ENCODE measurements around the gene TYRO3. TPM values are rescaled to one million over a fixed set of nuclear protein-coding genes. Genes with fewer than 3 reads are reported as not detected.
"Not testable (repeated sequence)": the region's sequence is repeated elsewhere in the genome, so short reads cannot be mapped to it uniquely, and the experiment has no call there.

Gene TYRO3
- polyA plus RNA-seq, 1 donor from 2014 or later: not detected

DNA sequence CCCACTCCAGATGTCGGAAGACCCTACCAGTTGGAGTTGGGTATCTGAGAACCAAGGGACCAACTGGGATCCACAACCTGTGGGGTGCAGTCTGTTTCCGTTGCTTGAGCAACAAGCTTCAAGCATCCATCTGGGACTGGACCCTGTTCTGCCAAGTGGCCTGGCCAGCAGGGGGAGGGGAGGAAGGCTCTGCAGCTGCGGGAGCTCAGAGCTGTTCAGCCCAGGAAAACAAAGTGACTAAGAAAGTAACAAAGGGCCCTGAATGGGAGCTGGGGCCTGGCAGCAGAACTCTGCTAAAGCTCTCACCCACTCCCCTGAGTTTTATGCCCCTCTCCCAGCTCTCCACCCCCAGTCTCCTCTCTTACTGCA is 2.7 kb downstream of the TYRO3 start:
- Mint-ChIP-seq H3K36me3 (no peaks in the 10 kb centered on the region), H3K9me3 (no peaks in the 10 kb centered on the region), H3K27ac (no peak overlapping the region), H3K4me3 (peak overlapping the region in 2 of 4 donors; percentile 22 to 26), H3K4me1 (peaks cover 8 to 14% (median 11%) of the 10 kb centered on the region in 3 donors), H3K27me3 (peaks cover 29% of the 10 kb centered on the region)

GRCh38 chr15:41562244-41562643 is 3.2 kb downstream of the TYRO3 start:
- Mint-ChIP-seq H3K4me3 (peak overlapping the region in 1 of 4 donors; percentile 43), H3K9me3 (no peaks in the 10 kb centered on the region), H3K27ac (no peak overlapping the region), H3K4me1 (peaks cover 7 to 11% (median 9%) of the 10 kb centered on the region in 3 donors), H3K27me3 (peaks cover 29% of the 10 kb centered on the region), H3K36me3 (no peaks in the 10 kb centered on the region)

- Mint-ChIP-seq H3K4me1 (peaks cover 5 to 9% (median 6%) of the 10 kb centered on the region in 3 donors), H3K4me3 (peak overlapping the region in 1 of 4 donors; percentile 8), H3K27ac (no peak overlapping the region), H3K27me3 (peaks cover 26% of the 10 kb centered on the region), H3K9me3 (no peaks in the 10 kb centered on the region), H3K36me3 (no peaks in the 10 kb centered on the region)
These were observed 3.8 kb downstream of the TYRO3 start for GRCh38 chr15:41562784-41563198.

DNA sequence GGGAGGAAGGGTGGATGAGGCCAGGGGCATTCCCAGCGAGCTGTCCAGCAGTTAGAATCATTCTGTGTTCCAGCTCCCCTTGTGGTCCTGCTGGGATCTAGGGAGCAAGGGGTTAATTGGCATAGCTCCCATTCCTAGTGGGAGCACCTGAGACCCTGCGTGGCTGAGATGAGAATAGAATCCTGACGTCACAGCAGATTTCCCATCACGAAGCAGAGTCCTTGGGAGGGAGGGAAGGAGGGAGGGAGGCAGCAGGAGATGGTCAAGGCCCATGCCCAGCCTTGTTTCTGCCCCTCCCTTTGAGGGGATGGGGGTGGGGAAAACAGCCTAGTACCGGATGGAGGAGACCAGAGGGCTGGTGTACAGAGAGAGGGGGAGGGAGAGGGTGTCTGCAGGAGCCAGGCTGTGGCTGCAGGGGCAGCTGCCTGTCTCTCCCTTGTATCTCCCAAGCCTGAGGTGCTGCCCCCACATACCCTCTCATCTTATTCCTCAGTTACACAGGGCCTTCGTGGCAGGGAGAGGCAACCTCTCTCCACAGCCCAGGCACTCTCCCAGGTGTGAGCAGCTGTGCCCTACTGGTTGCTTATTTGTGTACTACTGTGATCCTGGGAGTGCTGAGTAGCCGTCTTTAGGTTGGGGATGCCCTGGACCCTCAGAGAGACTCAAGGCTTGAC is 5.4 kb downstream of the TYRO3 start:
- H3K27ac Mint-ChIP-seq: no peak overlapping the region
- peaks cover 0 to 2% (median 0%) of the 10 kb centered on the region in 3 donors for H3K4me1 Mint-ChIP-seq
- no peak overlapping the region for H3K4me3 Mint-ChIP-seq
- no peaks in the 10 kb centered on the region for H3K9me3 Mint-ChIP-seq
- peaks cover 19% of the 10 kb centered on the region for H3K27me3 Mint-ChIP-seq
- no peaks in the 10 kb centered on the region for H3K36me3 Mint-ChIP-seq

DNA sequence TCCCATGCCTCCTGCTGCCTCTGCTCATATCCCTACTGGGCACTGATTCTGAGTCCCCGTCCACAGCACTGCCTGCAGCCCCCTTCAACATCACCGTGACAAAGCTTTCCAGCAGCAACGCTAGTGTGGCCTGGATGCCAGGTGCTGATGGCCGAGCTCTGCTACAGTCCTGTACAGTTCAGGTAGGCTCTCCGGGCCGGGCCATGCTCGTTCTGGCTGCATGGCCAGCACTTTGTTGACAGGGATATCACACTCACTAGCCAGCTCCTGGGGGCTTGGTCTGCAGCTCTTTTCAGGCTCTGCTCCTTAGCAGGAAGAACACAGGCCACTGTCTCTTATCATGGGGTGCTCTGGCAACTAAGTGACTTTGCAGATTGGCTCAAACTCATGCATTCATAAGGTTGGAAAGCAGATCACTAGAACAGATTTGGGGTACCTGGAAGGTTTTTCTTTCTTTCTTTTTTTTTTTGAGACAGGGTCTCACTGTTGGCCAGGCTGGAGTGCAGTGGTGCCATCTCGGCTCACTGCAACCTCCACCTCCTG is 6.0 kb downstream of the TYRO3 start:
- Mint-ChIP-seq H3K36me3 (no peaks in the 10 kb centered on the region), H3K27ac (no peak overlapping the region), H3K4me1 (no peaks in the 10 kb centered on the region), H3K9me3 (no peaks in the 10 kb centered on the region), H3K27me3 (peaks cover 15% of the 10 kb centered on the region), H3K4me3 (no peak overlapping the region)

DNA sequence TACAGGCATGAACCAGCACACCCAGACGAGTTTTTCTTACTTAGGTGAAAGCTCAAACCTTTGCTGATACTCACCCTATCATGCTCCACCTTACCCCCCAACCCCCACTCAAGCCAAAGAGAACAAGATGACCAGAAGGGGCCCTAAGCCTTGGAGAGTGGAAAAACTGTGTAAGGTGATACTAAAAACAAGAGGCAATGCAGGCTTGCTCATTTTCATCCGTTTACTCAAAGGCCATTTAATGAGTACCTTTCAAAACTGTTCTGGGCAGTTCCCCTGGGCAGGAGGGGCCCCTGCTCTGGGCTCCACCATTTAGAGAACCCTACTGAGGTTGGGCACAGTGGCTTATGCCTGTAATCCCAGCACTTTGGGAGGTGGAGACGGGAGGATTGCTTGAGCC is 6.7 kb downstream of the TYRO3 start:
- H3K9me3 Mint-ChIP-seq: no peaks in the 10 kb centered on the region
- H3K4me3 Mint-ChIP-seq: no peak overlapping the region
- H3K4me1 Mint-ChIP-seq: no peaks in the 10 kb centered on the region
- peaks cover 9% of the 10 kb centered on the region for H3K27me3 Mint-ChIP-seq
- no peaks in the 10 kb centered on the region for H3K36me3 Mint-ChIP-seq
- H3K27ac Mint-ChIP-seq: no peak overlapping the region

GRCh38 chr15:41566121-41566885 is 7.3 kb downstream of the TYRO3 start:
- H3K4me1 Mint-ChIP-seq: no peaks in the 10 kb centered on the region
- H3K36me3 Mint-ChIP-seq: no peaks in the 10 kb centered on the region
- peaks cover 5% of the 10 kb centered on the region for H3K27me3 Mint-ChIP-seq
- H3K27ac Mint-ChIP-seq: no peak overlapping the region
- no peak overlapping the region for H3K4me3 Mint-ChIP-seq
- no peaks in the 10 kb centered on the region for H3K9me3 Mint-ChIP-seq

DNA sequence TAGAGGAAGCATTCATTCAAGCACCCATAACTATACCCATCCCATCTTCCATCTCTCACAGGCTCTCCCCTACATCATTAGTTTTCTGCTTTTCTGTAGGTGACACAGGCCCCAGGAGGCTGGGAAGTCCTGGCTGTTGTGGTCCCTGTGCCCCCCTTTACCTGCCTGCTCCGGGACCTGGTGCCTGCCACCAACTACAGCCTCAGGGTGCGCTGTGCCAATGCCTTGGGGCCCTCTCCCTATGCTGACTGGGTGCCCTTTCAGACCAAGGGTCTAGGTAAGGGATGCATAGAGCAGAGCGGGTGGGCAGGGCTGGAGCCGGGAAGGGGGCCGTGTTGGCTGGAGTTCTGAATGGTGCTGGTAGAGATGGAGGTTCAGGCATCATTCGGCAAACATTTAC is 8.2 kb downstream of the TYRO3 start:
- no peaks in the 10 kb centered on the region for H3K9me3 Mint-ChIP-seq
- H3K27ac Mint-ChIP-seq: peak overlapping the region in 1 of 3 donors; percentile 36
- H3K36me3 Mint-ChIP-seq: no peaks in the 10 kb centered on the region
- no peak overlapping the region for H3K4me3 Mint-ChIP-seq
- no peaks in the 10 kb centered on the region for H3K4me1 Mint-ChIP-seq
- H3K27me3 Mint-ChIP-seq: peaks cover 5% of the 10 kb centered on the region

DNA sequence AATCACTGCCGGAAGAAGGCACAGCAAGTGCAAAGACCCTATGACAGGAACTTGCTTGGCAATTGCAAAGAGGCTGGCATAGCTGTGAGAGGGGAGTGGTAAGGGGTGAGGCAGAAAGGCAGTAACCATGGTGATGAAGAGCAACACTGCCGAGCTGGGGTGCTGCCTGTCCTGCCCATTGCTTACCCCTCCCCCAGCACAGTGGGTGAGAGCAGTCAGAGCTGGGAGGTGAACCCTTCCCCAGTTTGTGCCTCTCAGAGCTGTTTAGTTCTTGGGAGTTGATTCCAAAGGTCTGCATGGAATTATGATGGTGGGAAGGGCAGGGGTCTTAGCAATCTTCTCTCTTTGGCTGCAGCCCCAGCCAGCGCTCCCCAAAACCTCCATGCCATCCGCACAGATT is 8.8 kb downstream of the TYRO3 start:
- no peaks in the 10 kb centered on the region for H3K36me3 Mint-ChIP-seq
- H3K27me3 Mint-ChIP-seq: no peaks in the 10 kb centered on the region
- H3K9me3 Mint-ChIP-seq: no peaks in the 10 kb centered on the region
- H3K4me1 Mint-ChIP-seq: no peaks in the 10 kb centered on the region
- peak overlapping the region in 1 of 3 donors; percentile 47 for H3K27ac Mint-ChIP-seq
- no peak overlapping the region for H3K4me3 Mint-ChIP-seq

- no peaks in the 10 kb centered on the region for H3K36me3 Mint-ChIP-seq
- H3K4me1 Mint-ChIP-seq: no peaks in the 10 kb centered on the region
- H3K9me3 Mint-ChIP-seq: no peaks in the 10 kb centered on the region
- H3K27me3 Mint-ChIP-seq: no peaks in the 10 kb centered on the region
- H3K27ac Mint-ChIP-seq: no peak overlapping the region
- H3K4me3 Mint-ChIP-seq: peak overlapping the region in 1 of 4 donors; percentile 67
These were observed 9.5 kb downstream of the TYRO3 start for GRCh38 chr15:41568350-41569017.

DNA sequence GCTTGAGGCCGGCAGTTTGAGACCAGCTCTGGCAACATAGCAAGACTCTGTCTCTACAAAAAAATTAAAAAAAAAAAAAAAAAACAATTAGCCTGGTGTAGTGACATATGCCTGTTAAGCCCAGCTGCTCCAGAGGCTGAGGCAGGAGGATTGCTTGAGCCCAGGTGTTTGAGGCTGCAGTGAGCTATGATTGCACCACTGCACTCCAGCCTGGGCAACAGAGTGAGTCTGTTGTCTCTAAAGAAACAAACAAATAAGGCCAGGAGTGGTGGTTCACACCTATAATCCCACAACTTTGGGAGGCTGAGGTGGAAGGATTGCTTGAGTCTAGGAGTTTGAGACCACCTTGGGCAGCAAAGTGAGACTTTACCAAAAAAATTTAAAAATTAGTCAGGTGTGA is 10.2 kb downstream of the TYRO3 start:
- H3K27ac Mint-ChIP-seq: not testable (repeated sequence)

GRCh38 chr15:41570764-41571163 is 11.8 kb downstream of the TYRO3 start:
- Mint-ChIP-seq H3K27ac (peak overlapping the region in 1 of 3 donors; percentile 5), H3K4me1 (no peaks in the 10 kb centered on the region), H3K4me3 (no peak overlapping the region), H3K9me3 (no peaks in the 10 kb centered on the region), H3K27me3 (no peaks in the 10 kb centered on the region), H3K36me3 (no peaks in the 10 kb centered on the region)

More for the DNA sequence above, 10.2 kb downstream of the TYRO3 start:
- not testable (repeated sequence) for H3K4me1 Mint-ChIP-seq, H3K4me3 Mint-ChIP-seq, H3K9me3 Mint-ChIP-seq, H3K36me3 Mint-ChIP-seq, H3K27me3 Mint-ChIP-seq

- Mint-ChIP-seq H3K27me3 (no peaks in the 10 kb centered on the region), H3K27ac (no peak overlapping the region), H3K9me3 (no peaks in the 10 kb centered on the region), H3K36me3 (no peaks in the 10 kb centered on the region), H3K4me3 (no peak overlapping the region), H3K4me1 (no peaks in the 10 kb centered on the region)
These were observed 12.9 kb downstream of the TYRO3 start for GRCh38 chr15:41571948-41572347.

GRCh38 chr15:41572866-41573265 is 13.9 kb downstream of the TYRO3 start:
- no peaks in the 10 kb centered on the region for H3K36me3 Mint-ChIP-seq
- peaks cover 1% of the 10 kb centered on the region for H3K27me3 Mint-ChIP-seq
- no peaks in the 10 kb centered on the region for H3K9me3 Mint-ChIP-seq
- H3K4me3 Mint-ChIP-seq: no peak overlapping the region
- no peaks in the 10 kb centered on the region for H3K4me1 Mint-ChIP-seq
- no peak overlapping the region for H3K27ac Mint-ChIP-seq

DNA sequence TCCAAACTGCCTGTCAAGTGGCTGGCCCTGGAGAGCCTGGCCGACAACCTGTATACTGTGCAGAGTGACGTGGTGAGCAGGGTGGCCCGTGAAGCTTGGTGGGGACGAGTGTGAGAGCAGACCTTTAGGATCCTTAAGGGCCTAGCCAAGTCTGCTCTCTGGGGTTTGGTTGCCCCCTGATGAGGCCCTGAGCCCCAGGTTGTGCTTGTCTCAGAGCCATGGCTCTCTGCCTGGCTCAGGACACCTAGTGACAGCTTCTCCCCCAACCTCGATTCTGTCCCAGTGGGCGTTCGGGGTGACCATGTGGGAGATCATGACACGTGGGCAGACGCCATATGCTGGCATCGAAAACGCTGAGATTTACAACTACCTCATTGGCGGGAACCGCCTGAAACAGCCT is 14.4 kb downstream of the TYRO3 start:
- no peak overlapping the region for H3K27ac Mint-ChIP-seq
- no peaks in the 10 kb centered on the region for H3K4me1 Mint-ChIP-seq
- no peak overlapping the region for H3K4me3 Mint-ChIP-seq
- no peaks in the 10 kb centered on the region for H3K9me3 Mint-ChIP-seq
- peaks cover 1% of the 10 kb centered on the region for H3K27me3 Mint-ChIP-seq
- no peaks in the 10 kb centered on the region for H3K36me3 Mint-ChIP-seq
